ENCODE results near the gene PROZ. TPM values are rescaled to one million over a fixed set of nuclear protein-coding genes. Genes with fewer than 3 reads are reported as not detected.

Gene PROZ
- total RNA-seq, 1 experiment from 2014 or later, result not detected

Other genes starting within 250 kb of the PROZ start
- gene MCF2L, start 189.4 kb upstream of the PROZ start, total RNA-seq (2014; rRNA removed; shearing (Covaris generic); ENCODE audit: low replicate concordance), result 5.8 TPM in 1 of 2 replicates, not detected in the other
- gene F7, start 52.9 kb upstream of the PROZ start, total RNA-seq (2014; rRNA removed; shearing (Covaris generic); ENCODE audit: low replicate concordance), result not detected in 2 replicates
- gene F10, start 35.8 kb upstream of the PROZ start, total RNA-seq (2014; rRNA removed; shearing (Covaris generic); ENCODE audit: low replicate concordance), result not detected in 2 replicates
- gene PCID2, start 50.0 kb downstream of the PROZ start, total RNA-seq (2014; rRNA removed; shearing (Covaris generic); ENCODE audit: low replicate concordance), result 74.5 and 106 TPM in 2 replicates
- gene CUL4A, start 51.0 kb downstream of the PROZ start, total RNA-seq (2014; rRNA removed; shearing (Covaris generic); ENCODE audit: low replicate concordance), result 157 and 2,206 TPM in 2 replicates
- gene LAMP1, start 138.6 kb downstream of the PROZ start, total RNA-seq (2014; rRNA removed; shearing (Covaris generic); ENCODE audit: low replicate concordance), result 194 and 225 TPM in 2 replicates
- 0.17 TPM in 1 of 2 replicates, not detected in the other for gene GRTP1, start 205.5 kb downstream of the PROZ start, total RNA-seq (2014; rRNA removed; shearing (Covaris generic); ENCODE audit: low replicate concordance)

Data from MG63 (cell line).